CD4-positive, alpha-beta T cell treated with Interleukin-15 for 1 hour (primary cell): ENCODE data around the gene STX12.
"Not testable (repeated sequence)": the region's sequence is repeated elsewhere in the genome, so short reads cannot be mapped to it uniquely, and the experiment has no call there.

ENCODE experiments used
- DNase-seq: peaks from one replicate; pipeline ENCODE4 v3.0.0-alpha.2; 2020

STX12 gene

DNA sequence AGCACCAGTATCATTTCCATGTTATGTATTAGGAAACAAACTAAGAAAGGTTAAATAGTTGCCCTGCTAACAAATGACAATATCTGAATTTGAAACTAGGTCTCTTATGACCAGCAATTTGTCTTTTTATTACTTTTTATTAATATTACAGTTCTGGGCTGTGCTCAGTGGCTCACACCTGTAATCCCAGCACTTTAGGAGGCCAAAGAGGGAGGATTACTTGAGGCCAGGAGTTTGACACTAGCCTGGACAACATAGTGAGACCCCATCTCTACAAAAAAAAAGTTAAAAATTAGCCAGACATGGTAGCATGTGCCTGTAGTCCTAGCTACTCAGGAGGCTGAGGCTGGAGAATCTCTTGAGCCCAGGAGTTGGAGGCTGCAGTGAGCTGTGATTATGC, 3.3 kb downstream of the STX12 start:
- not testable (repeated sequence) for DNase-seq

- no peak for DNase-seq
Observed at GRCh38 chr1:27778056-27778455, 5.0 kb downstream of the STX12 start.

- DNase-seq: no peak
Observed at GRCh38 chr1:27779122-27779521, 6.1 kb downstream of the STX12 start.

DNA sequence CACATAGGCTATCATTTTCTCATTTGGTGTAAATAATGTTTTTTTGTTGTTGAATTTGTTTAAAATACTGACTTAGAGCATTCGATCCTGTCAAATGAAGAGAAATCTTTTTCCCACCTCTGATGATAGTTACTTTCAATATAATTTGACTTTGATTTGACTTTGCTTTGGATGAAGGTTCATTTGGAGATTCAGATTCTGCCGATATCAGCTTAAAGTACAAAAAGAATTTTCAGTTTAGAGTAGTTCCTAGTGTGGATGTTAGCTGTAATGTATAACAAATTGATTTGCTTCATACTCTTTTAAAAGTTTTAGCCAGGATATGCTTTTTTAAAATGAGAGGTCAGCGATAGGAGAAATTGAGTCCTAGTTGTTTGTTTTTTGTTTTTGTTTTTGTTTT, 9.9 kb downstream of the STX12 start:
- DNase-seq: no peak

- no peak for DNase-seq
Observed at GRCh38 chr1:27784700-27785099, 11.7 kb downstream of the STX12 start.

GRCh38 chr1:27785781-27786455, 12.9 kb downstream of the STX12 start:
- DNase-seq: no peak

DNA sequence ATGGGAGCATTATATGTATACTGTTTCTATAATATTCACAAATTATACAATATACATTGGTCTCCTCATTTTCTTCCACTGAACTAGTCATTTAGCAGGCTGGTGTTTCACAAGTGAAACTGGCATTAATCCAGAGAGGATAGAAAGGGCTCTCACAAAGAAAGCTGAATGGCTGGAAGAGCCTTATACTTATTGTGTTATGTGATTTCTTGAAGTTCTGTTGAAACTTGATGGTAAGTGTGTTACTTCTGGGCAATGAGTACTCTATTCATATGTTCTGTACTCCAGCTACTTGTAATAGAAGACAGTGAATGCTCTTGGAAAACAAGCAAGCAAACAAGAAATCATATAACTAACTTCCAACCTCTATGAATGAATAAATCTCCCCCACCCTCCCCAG, 14.9 kb downstream of the STX12 start:
- no peak for DNase-seq

- DNase-seq: no peak
Observed at GRCh38 chr1:27789540-27790041, 16.6 kb downstream of the STX12 start.

GRCh38 chr1:27790270-27790669, 17.3 kb downstream of the STX12 start:
- not testable (repeated sequence) for DNase-seq

- no peak for DNase-seq
Observed at GRCh38 chr1:27795601-27796000, 22.6 kb downstream of the STX12 start.

DNA sequence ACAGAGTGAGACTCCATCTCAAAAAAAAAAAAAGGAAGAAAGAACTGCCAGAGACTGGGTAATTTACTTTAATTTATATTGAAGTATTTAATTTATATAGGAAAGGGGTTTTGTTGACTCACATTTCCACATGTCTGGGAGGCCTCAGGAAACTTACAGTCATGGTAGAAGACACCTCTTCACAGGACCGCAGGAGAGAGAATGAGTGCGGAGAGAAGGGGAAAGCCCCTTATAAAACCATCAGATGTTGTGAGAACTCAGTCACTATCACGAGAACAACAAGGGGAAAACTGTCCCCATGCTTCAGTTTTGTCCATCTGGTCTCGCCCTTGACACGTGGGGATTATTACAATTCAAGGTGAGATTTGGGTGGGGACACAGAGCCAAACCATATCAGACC, 31.8 kb downstream of the STX12 start:
- DNase-seq: no peak

GRCh38 chr1:27806758-27807157, 33.7 kb downstream of the STX12 start:
- no peak for DNase-seq

DNA sequence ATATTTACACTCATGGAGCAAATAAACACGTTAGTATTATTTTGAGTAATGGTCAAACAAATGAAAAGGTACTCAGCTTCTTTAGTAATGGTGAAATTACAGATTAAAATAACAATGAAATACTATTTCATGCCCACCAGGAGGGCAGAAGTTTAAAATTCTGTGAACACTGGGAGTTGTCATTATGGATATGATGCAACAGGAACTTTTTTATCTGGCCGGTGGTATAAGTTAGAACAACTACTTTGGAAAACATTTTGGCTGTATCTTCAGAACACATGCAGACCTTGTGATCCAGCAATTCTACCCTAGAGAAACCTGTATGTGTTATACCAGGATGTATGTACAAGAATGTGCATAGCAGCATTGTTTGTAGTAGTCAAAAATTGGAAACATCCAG, 34.4 kb downstream of the STX12 start:
- DNase-seq: no peak

DNA sequence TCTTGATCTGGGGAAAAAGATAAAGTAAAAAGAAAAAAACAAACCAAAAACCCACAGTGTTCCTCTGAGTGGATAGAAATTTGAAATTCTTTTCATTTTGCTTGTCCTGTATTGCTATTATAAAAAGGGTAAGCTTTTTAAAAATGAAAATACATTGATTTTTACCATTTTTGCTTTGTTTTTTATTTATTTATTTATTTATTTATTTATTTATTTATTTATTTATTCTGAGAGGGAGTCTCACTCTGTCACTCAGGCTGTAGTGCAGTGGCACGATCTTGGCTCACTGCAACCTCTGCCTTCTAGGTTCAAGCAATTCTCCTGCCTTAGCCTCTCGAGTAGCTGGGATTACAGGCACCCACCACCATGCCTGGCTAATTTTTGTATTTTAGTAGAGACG, 35.1 kb downstream of the STX12 start:
- DNase-seq: not testable (repeated sequence)

DNA sequence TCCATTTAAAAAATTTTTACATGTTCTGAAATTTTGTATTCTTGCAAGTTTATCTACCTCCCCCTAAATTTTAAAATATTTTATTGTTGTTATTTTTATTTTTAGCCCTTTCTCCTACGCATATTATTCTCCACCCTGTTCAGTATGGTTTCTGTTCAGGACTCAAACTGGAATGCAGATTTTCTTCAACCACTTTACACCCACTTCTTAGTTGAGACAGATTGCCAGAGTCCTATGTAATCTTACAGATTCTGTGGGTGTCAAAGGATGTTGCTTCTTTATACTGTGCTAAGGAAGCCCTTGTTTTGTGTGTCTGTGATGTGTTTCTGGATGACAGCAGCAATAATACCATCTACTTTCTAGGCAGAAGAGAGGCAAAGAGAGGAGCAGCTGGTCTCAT, 36.9 kb downstream of the STX12 start:
- no peak for DNase-seq

- no peak for DNase-seq
Observed at GRCh38 chr1:27811741-27812500, 38.9 kb downstream of the STX12 start.

- no peak for DNase-seq
Observed at GRCh38 chr1:27816921-27817630, 44.1 kb downstream of the STX12 start.

DNA sequence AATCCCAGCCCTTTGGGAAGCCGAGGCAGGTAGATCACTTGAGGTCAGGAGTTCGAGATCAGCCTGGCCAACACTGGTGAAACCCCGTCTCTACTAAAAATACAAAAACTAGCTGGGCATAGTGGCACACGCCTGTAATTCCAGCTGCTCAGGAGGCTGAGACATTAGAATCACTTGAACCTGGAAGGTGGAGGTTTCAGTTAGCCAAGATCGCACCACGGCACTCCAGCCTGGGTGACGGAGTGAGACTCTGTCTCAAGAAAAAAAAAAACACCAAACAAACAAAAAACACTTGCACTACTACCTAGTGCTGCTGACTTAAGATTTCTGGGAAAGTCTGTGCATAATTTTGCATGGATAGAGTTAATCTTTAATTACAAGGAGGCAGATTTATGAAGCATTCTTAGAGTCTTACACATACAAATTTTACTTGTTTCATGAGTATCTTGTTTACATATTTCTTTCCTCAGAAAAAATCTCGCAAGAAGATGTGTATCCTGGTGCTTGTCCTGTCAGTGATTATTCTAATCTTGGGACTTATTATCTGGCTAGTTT, 48.8 kb downstream of the STX12 start:
- no peak for DNase-seq

GRCh38 chr1:27823784-27824183, 50.8 kb downstream of the STX12 start:
- DNase-seq: no peak

GRCh38 chr1:27824411-27824810, 51.4 kb downstream of the STX12 start:
- no peak for DNase-seq

DNA sequence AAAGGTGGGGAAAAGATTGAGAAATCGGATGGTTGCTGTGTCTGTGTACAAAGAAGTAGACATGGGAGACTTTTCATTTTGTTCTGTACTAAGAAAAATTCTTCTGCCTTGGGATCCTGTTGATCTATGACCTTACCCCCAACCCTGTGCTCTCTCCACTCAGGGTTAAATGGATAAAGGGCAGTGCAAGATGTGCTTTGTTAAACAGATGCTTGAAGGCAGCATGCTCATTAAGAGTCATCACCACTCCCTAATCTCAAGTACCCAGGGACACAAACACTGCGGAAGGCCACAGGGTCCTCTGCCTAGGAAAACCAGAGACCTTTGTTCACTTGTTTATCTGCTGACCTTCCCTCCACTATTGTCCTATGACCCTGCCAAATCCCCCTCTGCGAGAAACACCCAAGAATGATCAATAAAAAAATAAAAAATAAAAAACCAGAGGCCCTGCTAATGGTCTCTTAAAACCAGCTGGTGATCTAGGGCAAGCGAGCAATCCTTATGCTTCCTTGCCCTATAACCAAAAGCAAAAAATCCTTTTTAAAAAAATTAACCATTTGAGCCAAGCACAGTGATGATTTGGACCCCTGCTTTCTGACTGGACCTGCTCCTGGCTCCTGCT, 56.4 kb downstream of the STX12 start:
- DNase-seq: not testable (repeated sequence)

DNA sequence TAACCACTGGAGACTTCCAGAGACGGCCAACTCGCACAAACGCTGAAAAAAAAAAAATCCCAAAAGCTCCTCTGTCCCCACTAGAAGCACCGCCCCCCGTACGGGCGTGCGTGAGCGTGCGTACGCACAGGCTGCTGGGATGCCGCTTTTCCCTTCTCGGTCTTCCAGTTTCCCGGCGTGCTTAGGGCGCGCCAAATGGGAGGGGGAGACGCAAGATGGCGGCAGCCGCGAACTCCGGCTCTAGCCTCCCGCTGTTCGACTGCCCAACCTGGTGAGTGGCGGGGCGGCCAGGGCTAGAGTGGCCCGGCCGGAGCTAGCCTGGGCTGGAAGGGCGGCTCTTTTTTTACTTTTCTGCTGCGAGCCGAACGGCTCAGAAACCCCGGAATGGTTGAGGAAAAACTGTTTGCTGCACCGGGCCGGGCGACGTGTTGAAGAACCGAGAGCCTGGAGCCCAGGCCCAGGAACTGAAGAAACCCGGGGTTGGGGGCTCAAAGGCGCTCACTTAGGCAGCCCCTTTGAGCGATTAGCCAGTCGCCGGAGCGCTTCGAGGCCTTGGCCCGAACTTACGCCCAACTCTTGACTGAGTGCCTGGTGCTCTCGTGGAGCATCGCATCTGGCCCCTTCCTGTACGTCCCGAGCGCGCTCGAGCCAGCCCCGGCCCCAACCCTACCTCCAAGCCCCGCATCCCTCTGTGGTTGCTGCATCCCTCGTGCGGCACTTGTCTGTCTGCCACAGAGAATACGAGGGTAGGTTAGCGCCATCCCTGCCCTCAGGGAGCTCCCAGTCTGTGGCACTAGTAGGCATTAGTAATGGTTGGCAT, 57.8 kb downstream of the STX12 start, which contains the start of gene PPP1R8:
Gene PPP1R8, plus strand, starts transcription at position 162 of the 820 bp plus-strand sequence. Its CDS starts 54 bp downstream, at position 216.
- peak; percentile 90 for DNase-seq
